ENCODE results near the gene MAEA. TPM values are rescaled to one million over a fixed set of nuclear protein-coding genes. Genes with fewer than 3 reads are reported as not detected.

MAEA gene
- total RNA-seq, 2 experiments from 2014 or later = 61.5 to 63.2 TPM

GRCh38 chr4:1283711-1284110 is 6.0 kb upstream of the MAEA start:
- POLR2A ChIA-PET = no interaction called here
- Histone ChIP-seq H3K27me3 (ENCODE audit: control insufficient read depth in 1 of 2, insufficient read depth in 2 of 2, low read length in 2 of 2) (no peaks in the 10 kb centered on the region), H3K4me3 (ENCODE audit: low read length) (no peak overlapping the region), H3K27ac (ENCODE audit: low read depth in 1 of 2, low read length in 2 of 2) (no peak overlapping the region), H3K4me1 (ENCODE audit: insufficient read depth, low read length) (peaks cover 1% of the 10 kb centered on the region), H3K36me3 (ENCODE audit: insufficient read depth, low read length) (no peaks in the 10 kb centered on the region), H3K9me3 (ENCODE audit: control insufficient read depth in 1 of 2, insufficient read depth in 1 of 2, low read length in 2 of 2) (peaks cover 0 to 11% of the 10 kb centered on the region in 2 experiments)
- ATAC-seq (ENCODE audit: poor library complexity) (no peak), DNase-seq (no peak)
- Mint-ChIP-seq H3K36me3 (ENCODE audit: low read depth) (no peaks in the 10 kb centered on the region), H3K27me3 (no peaks in the 10 kb centered on the region), H3K27ac (no peak overlapping the region), H3K4me3 (no peak overlapping the region), H3K9me3 (no peaks in the 10 kb centered on the region), H3K4me1 (ENCODE audit: low read depth) (peaks cover 4% of the 10 kb centered on the region)
- intact Hi-C loops (cut with DNase I, micrococcal nuclease) = loop anchor here in 1 of 2 experiments (10.0 kb wide), 1 partner anchor 1039 kb away; no protein-coding TSS in a partner anchor
- no peak for TF ChIP-seq CTCF (IDR thresholded peaks at IDR 0.05)
- CTCF ChIA-PET = interaction anchor here (1.0 kb wide), 1 partner anchor 16 kb away, joined by 3 read pairs; no protein-coding TSS in a partner anchor

GRCh38 chr4:1285151-1285789 is 4.4 kb upstream of the MAEA start:
- DNase-seq (no peak), ATAC-seq (ENCODE audit: poor library complexity) (no peak)
- peaks cover 9% of the 10 kb centered on the region for H3K4me1 ChIP-seq (ENCODE audit: insufficient read depth, low read length)
- no peak overlapping the region for H3K4me3 ChIP-seq (ENCODE audit: low read length)
- Mint-ChIP-seq H3K4me3 (no peak overlapping the region), H3K27ac (no peak overlapping the region), H3K4me1 (ENCODE audit: low read depth) (peaks cover 9% of the 10 kb centered on the region), H3K9me3 (no peaks in the 10 kb centered on the region), H3K36me3 (ENCODE audit: low read depth) (no peaks in the 10 kb centered on the region), H3K27me3 (no peaks in the 10 kb centered on the region)
- no peaks in the 10 kb centered on the region for H3K27me3 ChIP-seq (ENCODE audit: control insufficient read depth in 1 of 2, insufficient read depth in 2 of 2, low read length in 2 of 2)
- no peak for TF ChIP-seq CTCF (IDR thresholded peaks at IDR 0.05)
- ChIA-PET CTCF (interaction anchor here (1.2 to 1.4 kb wide), 2 partner anchors 17 to 61 kb away, joined by 3 to 6 read pairs; no protein-coding TSS in a partner anchor), POLR2A (no interaction called here)
- no peak overlapping the region for H3K27ac ChIP-seq (ENCODE audit: low read depth in 1 of 2, low read length in 2 of 2)
- no peaks in the 10 kb centered on the region for H3K36me3 ChIP-seq (ENCODE audit: insufficient read depth, low read length)
- H3K9me3 ChIP-seq (ENCODE audit: control insufficient read depth in 1 of 2, insufficient read depth in 1 of 2, low read length in 2 of 2) = peaks cover 0 to 11% of the 10 kb centered on the region in 2 experiments
- intact Hi-C loops (cut with DNase I, micrococcal nuclease) = loop anchor here in 1 of 2 experiments (5.0 to 10.0 kb wide), 2 partner anchors 427 to 1040 kb away; partner anchors contain the start of gene SLBP

GRCh38 chr4:1285790-1286553 is 3.7 kb upstream of the MAEA start:
- H3K9me3 Mint-ChIP-seq = no peaks in the 10 kb centered on the region
- peaks cover 16% of the 10 kb centered on the region for H3K4me1 Mint-ChIP-seq (ENCODE audit: low read depth)
- DNase-seq (peak in 7 of 14 experiments; percentile 31 to 61 (median 42)), ATAC-seq (ENCODE audit: poor library complexity) (no peak)
- H3K27me3 Mint-ChIP-seq = no peaks in the 10 kb centered on the region
- peaks cover 16% of the 10 kb centered on the region for H3K4me1 ChIP-seq (ENCODE audit: insufficient read depth, low read length)
- H3K4me3 Mint-ChIP-seq = peak overlapping the region; percentile 52
- H3K4me3 ChIP-seq (ENCODE audit: low read length) = no peak overlapping the region
- ChIA-PET POLR2A (interaction anchor here (0.6 kb wide), 1 partner anchor 54 kb away, joined by 3 read pairs; no protein-coding TSS in a partner anchor), CTCF (interaction anchor here (1.2 to 1.4 kb wide), 2 partner anchors 18 to 60 kb away, joined by 3 to 6 read pairs; no protein-coding TSS in a partner anchor)
- H3K27ac ChIP-seq (ENCODE audit: low read depth in 1 of 2, low read length in 2 of 2) = no peak overlapping the region
- H3K27ac Mint-ChIP-seq = peak overlapping the region; percentile 68
- H3K27me3 ChIP-seq (ENCODE audit: control insufficient read depth in 1 of 2, insufficient read depth in 2 of 2, low read length in 2 of 2) = no peaks in the 10 kb centered on the region
- TF ChIP-seq CTCF (IDR thresholded peaks at IDR 0.05) = no peak
- intact Hi-C loops (cut with DNase I, micrococcal nuclease) = loop anchor here in 1 of 2 experiments (5.0 to 10.0 kb wide), 2 partner anchors 426 to 1041 kb away; partner anchors contain the start of gene SLBP
- H3K36me3 ChIP-seq (ENCODE audit: insufficient read depth, low read length) = no peaks in the 10 kb centered on the region
- H3K36me3 Mint-ChIP-seq (ENCODE audit: low read depth) = no peaks in the 10 kb centered on the region
- peaks cover 0 to 11% of the 10 kb centered on the region in 2 experiments for H3K9me3 ChIP-seq (ENCODE audit: control insufficient read depth in 1 of 2, insufficient read depth in 1 of 2, low read length in 2 of 2)
